IPS-11a (cell line): ENCODE data around the gene GIMAP2.
"Not testable (repeated sequence)": the region's sequence is repeated elsewhere in the genome, so short reads cannot be mapped to it uniquely, and the experiment has no call there.

ENCODE experiments used
- H3K4me3 ChIP-seq: one replicate; pipeline ENCODE4 v1.5.1; 2013; ENCODE audit warnings: low read depth, low read length, control low read depth

The GIMAP2 gene

GRCh38 chr7:150685219-150686029 is at the start of gene GIMAP2:
Gene GIMAP2 (plus strand): TSS chr7:150685706. CDS start chr7:150687060, 1,354 bp downstream.
- H3K4me3 ChIP-seq = no peak within 1 kb of the TSS

- H3K4me3 ChIP-seq = no peak overlapping the region
Observed at GRCh38 chr7:150641854-150642253, 43.7 kb upstream of the GIMAP2 start.

- no peak overlapping the region for H3K4me3 ChIP-seq
Observed at GRCh38 chr7:150642926-150643325, 42.6 kb upstream of the GIMAP2 start.

- no peak overlapping the region for H3K4me3 ChIP-seq
Observed at GRCh38 chr7:150645259-150646020, 40.1 kb upstream of the GIMAP2 start.

GRCh38 chr7:150648353-150649079 is 37.0 kb upstream of the GIMAP2 start:
- H3K4me3 ChIP-seq = no peak overlapping the region

GRCh38 chr7:150649080-150649385 is 36.5 kb upstream of the GIMAP2 start:
- no peak overlapping the region for H3K4me3 ChIP-seq

GRCh38 chr7:150654692-150655091 is 30.8 kb upstream of the GIMAP2 start:
- no peak overlapping the region for H3K4me3 ChIP-seq

- H3K4me3 ChIP-seq = no peak overlapping the region
Observed at GRCh38 chr7:150656047-150656446, 29.5 kb upstream of the GIMAP2 start.

- no peak overlapping the region for H3K4me3 ChIP-seq
Observed at GRCh38 chr7:150657526-150657925, 28.0 kb upstream of the GIMAP2 start.

GRCh38 chr7:150660939-150661613 is 24.4 kb upstream of the GIMAP2 start:
- H3K4me3 ChIP-seq = no peak overlapping the region

- not testable (repeated sequence) for H3K4me3 ChIP-seq
Observed at GRCh38 chr7:150662821-150663220, 22.7 kb upstream of the GIMAP2 start.

- H3K4me3 ChIP-seq = no peak overlapping the region
Observed at GRCh38 chr7:150663802-150664494, 21.6 kb upstream of the GIMAP2 start.

- no peak overlapping the region for H3K4me3 ChIP-seq
Observed at GRCh38 chr7:150665089-150665748, 20.3 kb upstream of the GIMAP2 start.

GRCh38 chr7:150665896-150666295 is 19.6 kb upstream of the GIMAP2 start:
- H3K4me3 ChIP-seq = no peak overlapping the region

- no peak overlapping the region for H3K4me3 ChIP-seq
Observed at GRCh38 chr7:150666412-150666811, 19.1 kb upstream of the GIMAP2 start.

GRCh38 chr7:150668472-150668911 is 17.0 kb upstream of the GIMAP2 start:
- H3K4me3 ChIP-seq = no peak overlapping the region

GRCh38 chr7:150668977-150669376 is 16.5 kb upstream of the GIMAP2 start:
- no peak overlapping the region for H3K4me3 ChIP-seq

- H3K4me3 ChIP-seq = not testable (repeated sequence)
Observed at GRCh38 chr7:150671798-150672585, 13.5 kb upstream of the GIMAP2 start.

GRCh38 chr7:150675714-150676113 is 9.8 kb upstream of the GIMAP2 start:
- H3K4me3 ChIP-seq = no peak overlapping the region
